ENCODE results near the gene CRIP1.
A peak's percentile ranks its signal among the peaks of the same experiment; 100 is the strongest.

CRIP1 gene

GRCh38 chr14:105486163-105486973 is at the start of gene CRIP1:
Gene CRIP1, plus strand, starts transcription at chr14:105486886. Its CDS starts 374 bp downstream, at chr14:105487260.
- FAIRE-seq (no peak), DNase-seq (ENCODE audit: insufficient read length, low spot score) (no peak)

- FAIRE-seq, result no peak
- DNase-seq (ENCODE audit: insufficient read length, low spot score), result no peak
Observed at GRCh38 chr14:105436891-105437722, 49.6 kb upstream of the CRIP1 start.

- no peak for FAIRE-seq
- no peak for DNase-seq (ENCODE audit: insufficient read length, low spot score)
Observed at GRCh38 chr14:105437723-105438500, 48.8 kb upstream of the CRIP1 start.

GRCh38 chr14:105439179-105439578 is 47.5 kb upstream of the CRIP1 start:
- FAIRE-seq (peak; percentile 33), DNase-seq (ENCODE audit: insufficient read length, low spot score) (no peak)

GRCh38 chr14:105439710-105440553 is 46.8 kb upstream of the CRIP1 start:
- no peak for FAIRE-seq
- DNase-seq (ENCODE audit: insufficient read length, low spot score), result no peak

GRCh38 chr14:105440554-105440900 is 46.2 kb upstream of the CRIP1 start:
- DNase-seq (ENCODE audit: insufficient read length, low spot score) (no peak), FAIRE-seq (no peak)

GRCh38 chr14:105440992-105441391 is 45.7 kb upstream of the CRIP1 start:
- FAIRE-seq (no peak), DNase-seq (ENCODE audit: insufficient read length, low spot score) (no peak)

- FAIRE-seq, result no peak
- DNase-seq (ENCODE audit: insufficient read length, low spot score), result no peak
Observed at GRCh38 chr14:105442125-105442524, 44.6 kb upstream of the CRIP1 start.

GRCh38 chr14:105442834-105443233 is 43.9 kb upstream of the CRIP1 start:
- no peak for DNase-seq (ENCODE audit: insufficient read length, low spot score)
- peak; percentile 13 for FAIRE-seq

GRCh38 chr14:105444859-105445258 is 41.8 kb upstream of the CRIP1 start:
- DNase-seq (ENCODE audit: insufficient read length, low spot score), result no peak
- no peak for FAIRE-seq

- FAIRE-seq, result no peak
- DNase-seq (ENCODE audit: insufficient read length, low spot score), result no peak
Observed at GRCh38 chr14:105445290-105445689, 41.4 kb upstream of the CRIP1 start.

- no peak for DNase-seq (ENCODE audit: insufficient read length, low spot score)
- no peak for FAIRE-seq
Observed at GRCh38 chr14:105445901-105446845, 40.5 kb upstream of the CRIP1 start.

GRCh38 chr14:105446971-105447370 is 39.7 kb upstream of the CRIP1 start:
- DNase-seq (ENCODE audit: insufficient read length, low spot score) (no peak), FAIRE-seq (no peak)

GRCh38 chr14:105447651-105448640 is 38.7 kb upstream of the CRIP1 start:
- DNase-seq (ENCODE audit: insufficient read length, low spot score) (no peak), FAIRE-seq (no peak)

- FAIRE-seq, result no peak
- peak; percentile 61 for DNase-seq (ENCODE audit: insufficient read length, low spot score)
Observed at GRCh38 chr14:105448706-105449111, 38.0 kb upstream of the CRIP1 start.

GRCh38 chr14:105449276-105450122 is 37.2 kb upstream of the CRIP1 start:
- DNase-seq (ENCODE audit: insufficient read length, low spot score) (no peak), FAIRE-seq (no peak)

GRCh38 chr14:105450123-105450505 is 36.6 kb upstream of the CRIP1 start:
- DNase-seq (ENCODE audit: insufficient read length, low spot score), result no peak
- no peak for FAIRE-seq

All from HTR-8/SVneo (cell line).